HG02885 (cell line): ENCODE data around the gene CPNE7.

Source experiments
- ATAC-seq: cut with Tn5 transposase; IDR thresholded peaks from one replicate; pipeline ENCODE4 v1.9.1; 2021; ENCODE audit warnings: mild to moderate bottlenecking; ENCODE audit not compliant: unreplicated experiment, poor library complexity

CPNE7 gene

GRCh38 chr16:89548344-89549006 is 27.1 kb upstream of the CPNE7 start:
- no peak for ATAC-seq

GRCh38 chr16:89549007-89549700 is 26.4 kb upstream of the CPNE7 start:
- no peak for ATAC-seq

GRCh38 chr16:89550421-89551007 is 25.0 kb upstream of the CPNE7 start:
- ATAC-seq = no peak

- ATAC-seq = no peak
Measured at GRCh38 chr16:89552329-89552728, 23.2 kb upstream of the CPNE7 start.

- ATAC-seq = no peak
Measured at GRCh38 chr16:89552913-89553312, 22.6 kb upstream of the CPNE7 start.

- no peak for ATAC-seq
Measured at GRCh38 chr16:89553733-89554132, 21.8 kb upstream of the CPNE7 start.

- no peak for ATAC-seq
Measured at GRCh38 chr16:89554343-89554742, 21.2 kb upstream of the CPNE7 start.

GRCh38 chr16:89555265-89555664 is 20.3 kb upstream of the CPNE7 start:
- ATAC-seq = no peak

- ATAC-seq = no peak
Measured at GRCh38 chr16:89555780-89556179, 19.8 kb upstream of the CPNE7 start.

- ATAC-seq = no peak
Measured at GRCh38 chr16:89556750-89557689, 18.5 kb upstream of the CPNE7 start.

GRCh38 chr16:89557690-89558490 is 17.7 kb upstream of the CPNE7 start:
- no peak for ATAC-seq

- peak; percentile 88 for ATAC-seq
Measured at GRCh38 chr16:89560378-89561141, 15.0 kb upstream of the CPNE7 start, which contains the start of gene RPL13. Gene RPL13, plus strand, starts transcription at chr16:89560682. Its CDS starts 278 bp downstream, at chr16:89560960.

- ATAC-seq = no peak
Measured at GRCh38 chr16:89561142-89561883, 14.2 kb upstream of the CPNE7 start.

- ATAC-seq = no peak
Measured at GRCh38 chr16:89561884-89562599, 13.5 kb upstream of the CPNE7 start.

GRCh38 chr16:89562939-89563338 is 12.6 kb upstream of the CPNE7 start:
- ATAC-seq = no peak

- ATAC-seq = no peak
Measured at GRCh38 chr16:89563639-89564392, 11.7 kb upstream of the CPNE7 start.
